Measurements from ENCODE around the gene DHX15. TPM values are rescaled to one million over a fixed set of nuclear protein-coding genes. Genes with fewer than 3 reads are reported as not detected.

Gene DHX15
- total and polyA plus RNA-seq, 11 donors, result 24.0 to 67.8 (median 55.3) TPM

- no peaks in the 10 kb centered on the region for H3K4me1 ChIP-seq
- TF ChIP-seq POLR2A (IDR thresholded peaks at IDR 0.05), result no peak
- no peak for TF ChIP-seq CTCF (IDR thresholded peaks at IDR 0.05)
- no peak for ATAC-seq
- H3K27me3 ChIP-seq, result no peaks in the 10 kb centered on the region
- no peak overlapping the region for H3K4me3 ChIP-seq
- peaks cover 0 to 16% (median 9%) of the 10 kb centered on the region in 12 donors for H3K9me3 ChIP-seq
- WGBS, 4 donors, result 33 to 75% (median 55%) methylated on average over 2 of the region's 2 CpGs
- intact Hi-C loops (cut with DNase I), result no loop called here
- no peak for DNase-seq
- H3K36me3 ChIP-seq, result no peaks in the 10 kb centered on the region
- H3K27ac ChIP-seq, result no peak overlapping the region
Measured at GRCh38 chr4:24625091-24625490, 40.7 kb upstream of the DHX15 start.

GRCh38 chr4:24624381-24624780 lies 40.0 kb upstream of the DHX15 start:
- TF ChIP-seq POLR2A (IDR thresholded peaks at IDR 0.05) (no peak), CTCF (IDR thresholded peaks at IDR 0.05) (no peak)
- H3K4me3 ChIP-seq, result no peak overlapping the region
- no peak for DNase-seq
- H3K27ac ChIP-seq, result no peak overlapping the region
- no peaks in the 10 kb centered on the region for H3K27me3 ChIP-seq
- no peaks in the 10 kb centered on the region for H3K36me3 ChIP-seq
- 0 to 90% (median 48%) methylated on average over 1 of the region's 1 CpG for WGBS, 4 donors
- intact Hi-C loops (cut with DNase I), result no loop called here
- H3K4me1 ChIP-seq, result no peaks in the 10 kb centered on the region
- ATAC-seq, result no peak
- peaks cover 0 to 22% (median 14%) of the 10 kb centered on the region in 12 donors for H3K9me3 ChIP-seq

GRCh38 chr4:24622146-24622834 lies 37.9 kb upstream of the DHX15 start:
- Histone ChIP-seq H3K36me3 (no peaks in the 10 kb centered on the region), H3K9me3 (peaks cover 0 to 28% (median 14%) of the 10 kb centered on the region in 12 donors), H3K27ac (no peak overlapping the region), H3K27me3 (no peaks in the 10 kb centered on the region), H3K4me3 (no peak overlapping the region), H3K4me1 (no peaks in the 10 kb centered on the region)
- intact Hi-C loops (cut with DNase I), result no loop called here
- ATAC-seq, result no peak
- no peak for DNase-seq
- WGBS, 4 donors, result 67 to 76% (median 74%) methylated on average over 3 of the region's 3 CpGs
- TF ChIP-seq CTCF (IDR thresholded peaks at IDR 0.05) (no peak), POLR2A (IDR thresholded peaks at IDR 0.05) (no peak)

GRCh38 chr4:24615977-24616376 lies 31.6 kb upstream of the DHX15 start:
- Histone ChIP-seq H3K27ac (no peak overlapping the region), H3K4me1 (no peaks in the 10 kb centered on the region), H3K4me3 (no peak overlapping the region), H3K9me3 (peaks cover 0 to 22% (median 11%) of the 10 kb centered on the region in 12 donors), H3K36me3 (no peaks in the 10 kb centered on the region), H3K27me3 (no peaks in the 10 kb centered on the region)
- 78 to 92% (median 86%) methylated on average over 2 of the region's 2 CpGs for WGBS, 4 donors
- TF ChIP-seq CTCF (IDR thresholded peaks at IDR 0.05) (no peak), POLR2A (IDR thresholded peaks at IDR 0.05) (no peak)
- DNase-seq (no peak), ATAC-seq (no peak)
- intact Hi-C loops (cut with DNase I), result loop anchor here in 1 of 10 donors (5.0 kb wide), 1 partner anchor 101 kb away; no protein-coding TSS in a partner anchor
